Ureter (tissue), 1 donor: Measurements from ENCODE around the gene TIGD1. TPM values are rescaled to one million over a fixed set of nuclear protein-coding genes. Genes with fewer than 3 reads are reported as not detected.
"Not testable (repeated sequence)": the region's sequence is repeated elsewhere in the genome, so short reads cannot be mapped to it uniquely, and the experiment has no call there.

ENCODE experiments used
- DNase-seq: peaks from one replicate; pipeline ENCODE4 v3.0.0-alpha.2; 2020; ENCODE audit warnings: low spot score
- total RNA-seq: library from RNA; stranded (reverse); gene quantifications from one replicate; pipeline ENCODE4 v1.2.4, GENCODE V29; 2023
- donor health status: DM: yes; HTN: yes; CAD: no.

Gene TIGD1
- total RNA-seq, 1 donor from 2014 or later, result 7.9 TPM

DNA sequence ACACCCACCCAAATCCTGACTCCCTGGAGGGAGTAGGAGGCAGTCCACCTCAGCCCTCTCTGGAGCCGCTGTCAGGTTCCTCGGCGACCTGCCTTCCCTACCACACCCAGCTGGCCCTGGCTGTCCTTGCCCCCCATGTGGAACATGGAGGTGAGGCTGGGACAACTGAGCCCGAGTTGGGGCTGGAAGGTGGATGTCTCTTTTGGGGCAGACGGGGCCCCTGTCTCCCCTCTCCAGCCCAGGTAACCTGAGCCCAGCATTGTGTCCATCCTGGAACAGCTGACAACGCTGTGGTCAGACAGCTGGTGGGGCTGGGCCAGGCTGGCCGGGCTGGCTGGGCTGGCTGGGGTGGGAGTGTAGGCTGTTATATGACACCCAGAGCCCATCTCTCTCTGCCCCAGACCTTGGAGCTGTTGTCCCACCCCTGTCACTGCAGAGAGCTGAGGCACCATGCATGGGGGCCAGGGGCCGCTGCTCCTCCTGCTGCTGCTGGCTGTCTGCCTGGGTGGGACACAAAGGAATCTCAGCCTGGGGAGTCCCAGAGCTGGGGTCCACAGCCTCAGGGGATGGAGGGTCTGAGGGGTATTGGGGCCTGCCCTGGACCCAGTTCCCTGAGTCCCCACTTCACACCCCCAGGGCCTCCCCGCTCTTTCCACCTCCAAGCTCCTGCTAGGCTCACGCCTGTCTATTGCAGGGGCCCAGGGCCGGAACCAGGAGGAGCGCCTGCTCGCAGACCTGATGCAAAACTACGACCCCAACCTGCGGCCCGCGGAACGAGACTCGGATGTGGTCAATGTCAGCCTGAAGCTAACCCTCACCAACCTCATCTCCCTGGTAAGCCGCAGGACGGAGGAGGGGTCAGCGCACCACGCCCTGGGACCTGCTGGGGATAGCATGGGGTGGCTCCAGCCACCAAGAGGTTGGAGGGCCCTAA, 10.8 kb downstream of the TIGD1 start, which contains the start of gene CHRNG:
Gene CHRNG (plus strand): TSS at position 395 of the 934 bp plus-strand sequence. CDS start 56 bp downstream, at position 451.
- no peak for DNase-seq

DNA sequence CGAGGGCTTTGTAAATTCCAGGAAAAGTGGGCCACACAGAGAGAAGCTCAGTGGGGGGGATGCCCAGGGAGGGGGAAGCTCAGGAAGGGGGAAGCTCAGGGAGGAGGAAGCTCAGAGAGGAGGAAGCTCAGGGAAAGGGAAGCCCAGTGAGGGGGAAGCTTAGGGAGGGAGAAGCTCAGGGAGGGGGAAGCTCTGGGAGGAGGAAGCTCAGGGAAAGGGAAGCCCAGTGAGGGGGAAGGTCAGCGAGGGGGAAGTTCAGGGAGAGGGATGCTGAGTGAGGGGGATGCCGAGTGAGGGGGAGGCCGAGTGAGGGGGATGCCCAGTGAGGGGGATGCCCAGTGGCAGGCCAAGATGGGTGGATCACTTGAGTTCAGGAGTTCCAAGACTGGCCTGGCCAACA, 11.7 kb downstream of the TIGD1 start:
- DNase-seq, result no peak

DNA sequence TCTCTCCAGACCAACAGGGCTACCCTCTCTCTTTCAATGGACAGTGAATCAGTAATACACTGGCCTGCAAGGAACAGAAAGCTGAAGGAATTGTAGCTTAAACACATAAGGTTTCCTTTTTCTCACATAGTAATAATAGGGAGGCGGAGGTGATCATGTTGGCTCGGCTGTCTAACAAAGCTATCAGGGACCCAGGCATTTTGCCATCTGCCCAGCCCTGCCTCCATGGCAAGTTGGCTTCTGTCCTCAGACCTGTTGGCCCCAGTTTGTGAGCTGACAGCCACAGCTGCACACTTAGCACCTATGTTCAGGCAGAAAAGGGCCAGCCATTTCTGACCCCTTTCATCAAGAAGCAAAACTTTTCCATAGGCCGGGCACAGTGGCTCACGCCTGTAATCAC, 12.9 kb downstream of the TIGD1 start:
- DNase-seq, result no peak

GRCh38 chr2:232537079-232537478, 13.3 kb downstream of the TIGD1 start:
- DNase-seq, result no peak

DNA sequence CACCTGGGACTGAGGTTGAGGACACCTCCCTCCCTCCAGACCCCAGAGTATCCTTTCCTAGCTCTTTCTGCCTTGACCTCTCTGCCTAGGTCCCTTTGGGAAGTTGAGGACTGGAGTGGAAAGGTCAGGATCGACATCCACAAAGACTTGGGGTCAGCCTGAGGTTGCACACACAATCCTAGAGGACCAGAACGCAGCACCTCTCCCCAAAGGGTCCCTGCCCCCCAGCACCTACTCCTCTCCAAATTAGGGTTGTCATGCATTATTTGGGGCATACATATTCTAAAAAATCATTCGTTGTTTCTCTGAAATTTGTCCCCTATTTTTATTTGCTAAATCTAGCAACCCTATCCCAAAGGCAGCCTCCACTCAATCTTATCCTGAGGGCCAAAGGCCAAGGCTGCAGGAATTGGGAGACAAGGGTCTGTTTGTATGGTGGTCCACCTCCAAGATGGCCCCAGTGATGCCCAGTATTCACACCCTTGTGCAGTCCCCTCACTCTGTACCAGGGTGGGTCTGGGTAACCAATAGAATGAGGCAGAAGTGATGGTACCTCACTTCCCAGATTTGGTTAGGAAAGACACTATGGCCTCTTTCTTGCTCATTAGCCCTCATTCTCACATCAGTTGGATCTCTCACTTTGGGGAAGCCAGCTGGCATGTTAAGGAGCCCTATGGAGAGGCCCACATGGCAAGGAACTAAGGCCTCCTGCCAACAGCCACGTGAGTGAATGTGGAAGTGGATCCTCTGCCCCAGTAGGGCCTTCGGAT, 14.4 kb downstream of the TIGD1 start:
- DNase-seq, result no peak

DNA sequence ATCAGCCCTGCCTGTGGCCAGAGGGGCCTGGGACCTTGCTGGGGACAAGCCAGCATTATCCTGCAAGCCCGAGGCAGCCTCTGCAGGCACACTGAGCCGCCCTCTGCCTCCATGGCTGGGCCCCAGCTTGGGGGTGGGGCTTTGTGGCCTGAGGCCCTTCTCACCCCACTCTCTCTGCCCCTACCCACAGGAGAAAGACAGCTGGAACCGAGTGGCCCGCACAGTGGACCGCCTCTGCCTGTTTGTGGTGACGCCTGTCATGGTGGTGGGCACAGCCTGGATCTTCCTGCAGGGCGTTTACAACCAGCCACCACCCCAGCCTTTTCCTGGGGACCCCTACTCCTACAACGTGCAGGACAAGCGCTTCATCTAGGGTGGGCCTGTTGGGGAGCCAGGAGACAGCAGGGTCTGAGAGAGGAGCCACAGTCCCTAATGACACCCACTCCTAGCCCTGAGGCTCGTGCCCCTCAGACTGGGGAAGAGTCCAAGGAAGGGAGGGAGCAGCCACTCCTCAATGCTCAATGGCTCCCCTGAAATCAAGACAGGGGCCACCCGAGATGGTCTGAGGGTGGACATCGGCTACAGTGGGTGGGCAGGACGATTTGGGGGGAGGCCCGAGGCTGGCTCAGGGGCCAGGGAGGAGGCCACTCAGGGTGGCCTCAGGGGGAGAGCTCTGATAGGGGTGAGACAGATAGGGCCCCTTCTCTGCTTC, 15.3 kb downstream of the TIGD1 start:
- no peak for DNase-seq

- DNase-seq, result no peak
Observed at GRCh38 chr2:232533944-232534710, 16.2 kb downstream of the TIGD1 start.

GRCh38 chr2:232532821-232533220, 17.5 kb downstream of the TIGD1 start:
- DNase-seq, result not testable (repeated sequence)

DNA sequence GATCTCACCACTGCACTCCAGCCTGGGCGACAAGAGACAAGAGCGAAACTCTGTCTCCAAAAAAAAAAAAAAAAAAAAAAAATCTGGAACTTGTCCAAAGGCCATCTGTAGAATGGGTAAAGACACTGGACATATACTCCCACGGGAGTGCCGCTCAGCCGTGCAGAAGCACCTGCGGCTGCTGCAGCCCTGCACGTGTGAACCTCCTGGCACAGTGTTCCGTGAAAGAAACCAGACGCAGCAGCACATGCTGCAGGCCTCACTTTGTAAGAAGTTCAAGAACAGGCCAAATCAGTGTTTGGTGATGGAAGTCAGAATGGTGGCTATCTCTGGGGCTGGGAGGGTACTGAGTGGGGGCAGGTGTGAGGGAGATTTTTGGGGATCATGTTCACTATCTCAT, 17.9 kb downstream of the TIGD1 start:
- no peak for DNase-seq

GRCh38 chr2:232530626-232531260, 19.6 kb downstream of the TIGD1 start:
- DNase-seq, result no peak

GRCh38 chr2:232529806-232530547, 20.4 kb downstream of the TIGD1 start:
- no peak for DNase-seq

DNA sequence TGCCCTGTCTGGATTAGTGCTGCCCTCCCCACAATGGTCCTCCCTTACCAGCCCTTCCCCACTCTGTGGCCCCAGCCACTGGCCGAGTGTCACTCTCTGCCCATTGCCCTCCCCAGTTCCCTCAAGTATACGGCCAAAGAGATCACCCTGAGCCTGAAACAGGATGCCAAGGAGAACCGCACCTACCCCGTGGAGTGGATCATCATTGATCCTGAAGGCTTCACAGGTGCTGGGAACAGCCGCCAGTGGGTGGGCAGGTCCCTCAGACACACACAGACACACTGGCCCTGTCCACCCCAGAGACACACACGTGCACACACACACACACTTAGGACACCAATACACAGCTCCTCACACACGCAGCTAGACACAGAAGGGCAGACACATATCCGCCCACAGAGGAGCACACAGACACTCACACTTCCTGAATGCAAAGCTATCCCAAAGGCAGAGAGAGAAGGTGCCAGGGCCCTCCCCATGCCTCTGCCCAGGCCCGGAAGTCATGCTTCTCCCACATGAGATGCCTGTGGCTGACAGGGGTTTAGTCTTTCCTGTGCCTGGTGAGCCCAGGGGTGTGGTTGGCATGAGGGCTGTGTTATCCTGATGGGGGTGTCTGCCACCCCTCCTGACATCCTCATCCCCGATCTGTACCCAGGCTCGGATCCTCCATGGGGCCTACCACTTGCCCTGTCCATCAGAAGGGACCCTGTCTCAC, 21.5 kb downstream of the TIGD1 start:
- no peak for DNase-seq

GRCh38 chr2:232527905-232528470, 22.4 kb downstream of the TIGD1 start:
- DNase-seq, result no peak

GRCh38 chr2:232526372-232526941, 23.9 kb downstream of the TIGD1 start:
- no peak for DNase-seq

- DNase-seq, result no peak
Observed at GRCh38 chr2:232525791-232526371, 24.5 kb downstream of the TIGD1 start, which contains the start of gene CHRND. Gene CHRND, plus strand, starts transcription at chr2:232526160. Its CDS starts 56 bp downstream, at chr2:232526216.

GRCh38 chr2:232525199-232525598, 25.2 kb downstream of the TIGD1 start:
- DNase-seq, result no peak

DNA sequence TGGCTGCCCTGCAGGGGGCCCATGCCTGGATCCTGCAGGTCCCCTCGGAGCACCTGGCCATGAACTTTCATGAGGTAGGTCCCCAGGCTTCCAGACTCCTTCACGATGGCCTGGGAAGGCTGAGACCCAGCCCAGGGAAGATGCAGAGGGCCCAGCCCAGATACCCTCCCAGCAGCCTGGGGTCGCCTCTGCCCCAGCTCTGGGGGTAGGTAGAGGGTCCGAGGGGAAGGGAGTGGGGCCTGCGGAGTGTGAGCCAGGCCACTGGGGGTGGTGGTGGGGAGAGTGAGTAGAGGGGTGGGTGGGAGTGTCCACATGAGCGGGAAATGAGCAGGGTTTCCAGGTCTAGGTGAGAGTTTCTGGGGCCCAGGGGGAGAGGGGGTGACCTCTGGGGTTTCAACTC, 25.6 kb downstream of the TIGD1 start:
- DNase-seq, result no peak
